Measurements from ENCODE around the gene ALLC.
"Not testable (repeated sequence)": the region's sequence is repeated elsewhere in the genome, so short reads cannot be mapped to it uniquely, and the experiment has no call there.

The ALLC gene

DNA sequence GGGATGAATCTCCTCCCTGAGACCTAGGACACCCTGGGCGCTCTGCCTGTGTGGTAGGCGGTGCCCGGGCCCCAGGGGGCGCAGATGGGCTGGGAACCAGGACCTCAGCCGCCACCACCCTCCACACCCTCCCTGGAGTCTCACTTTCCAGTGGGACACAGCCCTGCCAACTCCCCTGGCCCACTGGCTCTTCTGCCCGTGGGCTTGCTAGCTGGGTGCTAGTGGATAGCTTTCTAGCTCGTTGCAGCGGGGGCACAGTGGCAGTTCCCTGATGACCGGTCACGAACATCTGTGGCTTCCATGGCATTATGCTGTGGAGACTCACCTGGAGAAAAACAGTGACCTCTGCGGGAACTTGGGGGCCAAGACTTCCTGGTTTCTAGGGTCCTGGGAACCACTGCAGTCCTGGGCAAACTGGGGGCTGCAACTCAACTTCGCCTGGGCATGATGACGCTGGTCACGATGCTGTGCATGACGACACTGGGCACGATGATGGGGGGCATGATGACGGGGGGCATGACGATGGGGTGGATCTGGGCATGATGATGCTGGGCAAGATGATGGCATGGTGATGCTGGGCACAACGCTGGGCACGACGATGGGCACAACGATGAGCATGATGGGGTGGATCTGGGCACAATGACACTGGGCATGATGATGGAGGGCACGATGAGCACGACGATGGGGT, 31.0 kb upstream of the ALLC start:
- no peak for DNase-seq

DNA sequence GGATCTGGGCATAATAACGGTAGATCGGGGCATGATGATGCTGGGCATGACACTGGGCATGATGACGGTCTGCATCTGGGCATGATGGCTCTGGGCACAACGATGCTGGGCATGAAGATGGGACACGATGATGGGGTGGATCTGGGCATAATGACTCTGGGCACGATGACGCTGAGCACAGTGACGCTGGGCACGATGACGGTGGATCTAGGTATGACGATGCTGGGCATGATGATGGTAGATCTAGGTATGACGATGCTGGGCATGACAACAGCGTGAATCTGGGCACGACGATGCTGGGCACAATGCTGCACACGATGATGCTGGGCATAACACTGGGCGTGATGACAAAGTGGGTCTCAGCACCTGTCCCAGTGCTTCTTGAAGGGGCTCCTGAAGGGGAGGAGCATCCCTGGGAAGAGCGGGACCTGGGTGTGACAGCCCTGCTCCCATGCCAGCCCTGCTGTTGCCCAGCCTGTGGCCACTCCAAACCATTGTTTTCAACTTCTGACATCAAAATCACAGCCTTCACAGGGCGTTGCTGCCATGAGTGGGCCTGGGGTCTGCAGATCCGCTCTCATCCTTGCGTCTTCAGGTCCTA, 30.4 kb upstream of the ALLC start:
- no peak for DNase-seq

DNA sequence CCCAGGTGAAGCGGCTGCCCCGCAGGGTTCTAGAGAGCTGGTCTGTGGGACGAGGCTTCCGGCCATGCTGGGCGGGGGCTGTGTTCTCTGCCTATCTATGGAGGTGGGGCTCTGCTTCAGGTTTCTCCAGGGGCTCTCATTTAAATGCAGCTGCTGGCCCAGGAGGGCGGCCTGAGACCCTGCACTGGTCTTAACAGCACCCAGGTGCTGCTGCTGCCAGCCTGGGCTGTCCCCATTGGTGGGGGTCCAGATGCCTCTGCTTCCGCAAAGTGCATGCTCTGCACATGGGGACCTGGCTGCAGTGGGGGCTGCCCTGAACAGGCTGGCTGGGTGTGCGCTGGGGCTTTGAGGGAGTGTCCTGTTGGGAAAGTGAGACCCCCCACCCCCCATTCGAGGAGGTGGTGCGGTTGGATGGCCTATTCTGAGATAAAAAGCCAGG, 29.7 kb upstream of the ALLC start:
- DNase-seq, result no peak

DNA sequence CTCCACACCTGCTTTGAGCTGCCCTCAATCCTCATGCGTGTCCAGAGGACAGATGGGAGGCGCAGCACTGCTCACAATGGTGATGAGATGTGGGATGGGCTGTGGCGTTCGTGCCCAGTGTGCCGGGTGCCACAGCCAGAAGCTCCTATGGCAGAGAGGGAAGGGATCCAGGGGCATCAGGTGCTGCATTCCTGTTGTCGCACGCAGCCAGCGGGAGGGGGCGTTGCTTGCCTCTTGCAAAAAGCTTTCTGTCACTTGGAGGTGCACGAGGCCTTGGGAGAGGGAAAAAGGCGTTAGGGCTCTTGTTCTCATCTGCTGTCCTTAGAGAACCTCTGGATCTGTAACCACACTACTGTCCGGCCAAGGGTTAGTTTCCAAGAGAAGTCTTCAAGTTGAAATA, 29.2 kb upstream of the ALLC start:
- no peak for DNase-seq

DNA sequence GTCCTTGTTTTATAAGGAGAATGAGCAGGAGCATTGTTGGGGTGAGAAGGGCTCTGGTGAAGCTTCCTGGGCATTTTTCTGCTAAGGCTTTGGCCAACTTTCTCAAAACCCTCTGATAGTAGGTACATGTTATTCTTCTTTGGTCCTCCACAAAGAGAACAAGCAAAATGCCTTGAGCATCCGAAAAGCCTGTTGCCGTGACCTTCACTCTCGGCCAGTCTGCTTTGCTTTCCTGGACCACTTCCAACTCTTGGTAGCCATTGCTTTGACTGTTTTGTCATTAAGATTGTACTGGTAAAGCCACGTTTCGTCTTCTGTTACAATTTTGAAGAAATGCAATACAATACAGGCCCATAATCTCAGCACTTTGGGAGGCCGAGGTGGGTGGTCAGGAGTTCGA, 27.4 kb upstream of the ALLC start:
- DNase-seq, result no peak

DNA sequence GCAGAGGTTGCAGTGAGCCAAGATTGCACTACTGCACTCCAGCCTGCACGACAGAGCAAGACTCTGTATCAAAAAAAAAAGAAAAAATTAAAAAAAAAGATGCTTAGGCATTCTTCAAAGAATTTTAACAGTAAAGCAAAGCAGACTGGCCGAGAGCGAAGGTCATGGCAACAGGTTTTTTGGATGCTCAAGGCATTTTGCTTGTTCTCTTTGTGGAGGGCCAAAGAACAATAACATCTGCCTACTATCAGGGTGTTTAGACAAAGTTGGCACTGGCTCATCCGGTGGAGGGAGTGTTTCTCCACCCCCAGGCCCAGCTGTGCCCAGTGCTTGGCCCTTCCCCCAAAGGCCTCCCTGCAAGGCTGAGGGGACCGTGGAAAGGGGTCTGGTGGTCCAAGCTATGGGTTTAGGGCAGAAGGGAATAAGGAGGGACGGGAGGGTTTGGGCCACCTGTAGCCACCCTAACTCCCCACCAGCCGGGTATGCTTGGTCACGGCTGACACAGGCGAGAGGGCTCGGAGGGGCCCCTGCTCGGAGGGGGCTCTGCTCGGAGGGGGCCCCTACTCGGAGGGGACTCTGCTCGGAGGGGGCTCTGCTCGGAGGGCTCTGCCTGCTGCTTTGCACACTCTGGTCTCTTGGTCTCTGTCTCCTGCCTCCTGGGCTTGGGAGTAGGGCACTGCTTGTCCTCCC, 26.7 kb upstream of the ALLC start:
- no peak for DNase-seq

DNA sequence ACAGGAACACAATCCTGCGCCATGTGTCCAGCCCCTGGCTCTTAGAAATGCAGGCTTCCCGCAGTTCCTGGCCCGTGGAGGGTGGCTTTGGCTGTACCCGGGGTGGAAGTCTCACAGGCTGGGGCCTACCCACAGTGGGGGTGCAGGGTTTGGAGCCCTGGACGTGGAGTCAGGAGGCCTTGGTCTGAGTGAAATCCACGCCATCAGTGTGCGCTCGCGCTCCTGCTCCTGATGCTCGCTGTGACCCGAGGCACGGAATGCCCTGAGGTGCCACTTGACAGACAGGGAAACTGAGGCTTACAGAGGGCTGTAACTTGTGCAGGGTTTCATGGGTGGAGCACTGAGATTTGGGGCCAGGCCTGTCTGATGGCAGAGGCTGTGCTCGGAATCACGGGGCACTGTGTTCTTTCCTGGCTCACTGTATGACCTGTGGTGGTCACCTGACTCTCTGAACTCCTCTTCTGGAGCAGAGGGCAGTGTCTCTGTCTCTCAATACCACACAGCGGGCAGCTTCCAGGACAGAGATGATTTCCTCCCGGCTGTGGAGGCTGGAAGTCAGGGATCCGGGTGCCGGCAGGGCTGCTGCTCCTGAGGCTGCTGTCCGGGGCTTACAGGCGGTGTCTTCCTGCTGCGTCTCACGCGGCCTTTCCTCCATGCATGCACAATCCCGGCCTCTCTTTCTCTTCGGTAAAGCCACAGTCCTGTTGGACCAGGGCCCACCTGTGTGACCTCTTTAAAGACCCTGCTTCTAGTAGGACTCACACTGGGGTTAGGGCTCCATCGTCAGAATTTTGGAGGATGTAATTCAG, 25.9 kb upstream of the ALLC start:
- no peak for DNase-seq

DNA sequence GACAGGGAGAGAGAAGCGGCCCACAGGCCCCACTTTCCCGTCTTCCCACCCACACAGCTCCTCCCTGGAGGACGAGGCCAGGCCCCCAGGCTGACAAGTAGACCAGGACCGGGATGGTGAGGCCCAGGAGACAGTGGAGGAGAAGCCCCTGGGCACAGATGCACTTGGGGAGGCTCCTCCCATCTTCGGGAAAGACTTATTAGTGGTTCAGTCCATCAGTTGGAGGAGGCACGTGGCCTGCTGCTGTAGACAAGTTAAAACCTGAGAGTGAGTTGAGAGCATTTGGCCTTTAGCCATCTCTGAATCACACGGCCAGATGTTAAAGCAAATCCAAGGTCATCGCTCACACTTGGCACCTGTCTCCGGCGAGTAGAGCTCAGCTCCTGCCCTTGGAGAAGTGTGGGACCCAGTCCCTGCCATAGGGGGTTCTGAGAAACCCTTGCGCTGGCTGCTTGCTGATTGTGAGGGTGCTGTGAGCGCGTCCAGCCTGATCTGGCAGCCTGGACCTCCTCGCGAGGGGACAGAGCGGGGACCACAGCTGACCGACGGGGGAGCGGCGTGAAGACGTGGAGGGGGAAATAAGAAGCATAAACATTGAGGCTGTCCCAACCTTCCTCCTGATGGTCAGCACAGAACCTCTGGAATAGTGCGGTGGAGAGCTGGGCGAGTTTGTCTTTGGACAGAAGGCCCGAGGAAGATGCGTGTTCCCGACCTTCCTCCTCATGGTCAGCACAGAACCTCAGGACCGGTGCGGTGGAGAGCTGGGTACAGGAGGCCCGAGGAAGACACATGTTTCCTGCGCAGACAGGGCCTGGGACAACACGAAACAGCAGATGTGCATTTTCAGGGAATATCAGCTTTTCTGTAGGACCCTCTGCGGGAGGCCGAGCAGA, 24.7 kb upstream of the ALLC start:
- DNase-seq, result no peak

DNA sequence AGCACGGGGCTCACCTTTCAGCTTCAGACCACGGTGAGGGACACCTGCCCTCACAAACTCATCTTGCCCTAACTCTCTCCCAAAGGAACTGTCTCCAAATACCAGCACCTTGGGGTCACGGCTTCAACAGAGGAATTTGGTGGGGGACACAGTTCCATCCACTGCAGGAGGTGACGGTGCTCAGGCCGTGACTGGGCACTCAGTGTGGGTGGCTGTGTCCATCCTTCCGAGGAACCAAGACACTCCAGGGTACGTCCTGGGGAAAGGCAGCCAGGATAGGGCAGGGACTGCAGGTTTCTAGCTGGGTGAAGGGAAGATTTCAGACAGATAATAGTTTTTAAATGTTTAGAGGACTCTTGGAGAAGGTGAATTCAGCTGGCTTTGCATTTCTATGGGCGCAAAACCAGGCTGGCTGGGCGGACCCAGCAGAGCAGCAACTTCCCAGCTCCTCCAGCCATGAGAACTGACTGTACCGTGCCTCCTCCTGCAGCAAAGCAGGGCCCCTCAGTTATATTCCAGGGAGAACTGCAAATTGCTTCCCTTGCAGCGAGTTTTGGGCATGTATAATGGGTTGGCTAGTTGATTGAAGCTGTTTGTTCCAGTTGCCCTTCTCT, 23.9 kb upstream of the ALLC start:
- DNase-seq, result no peak

DNA sequence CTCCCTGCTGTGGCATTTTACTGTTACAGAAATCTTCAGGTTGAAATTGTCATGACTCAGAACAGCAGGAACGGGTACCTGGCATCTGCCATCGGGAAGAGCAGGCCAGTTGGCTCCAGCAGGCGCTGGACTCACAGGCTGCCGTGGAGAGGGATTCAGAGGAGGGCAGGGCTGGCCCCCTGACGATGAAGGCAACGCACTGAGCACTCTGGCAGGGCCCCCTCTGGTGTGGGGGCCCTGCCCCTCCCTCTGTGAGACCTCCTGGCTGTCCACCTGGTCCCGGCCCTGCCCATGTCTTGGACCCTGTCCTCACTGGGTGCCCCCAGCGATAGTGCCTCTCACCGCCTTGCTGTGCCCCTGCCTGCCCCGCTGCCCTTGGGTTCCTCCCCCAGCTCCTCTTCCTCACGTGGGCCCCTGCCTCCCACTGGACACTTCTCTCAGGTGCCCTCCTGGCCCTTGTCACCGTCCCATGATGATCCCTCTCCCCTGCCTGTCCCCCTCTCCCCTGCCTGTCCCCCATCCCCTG, 23.3 kb upstream of the ALLC start:
- no peak for DNase-seq

DNA sequence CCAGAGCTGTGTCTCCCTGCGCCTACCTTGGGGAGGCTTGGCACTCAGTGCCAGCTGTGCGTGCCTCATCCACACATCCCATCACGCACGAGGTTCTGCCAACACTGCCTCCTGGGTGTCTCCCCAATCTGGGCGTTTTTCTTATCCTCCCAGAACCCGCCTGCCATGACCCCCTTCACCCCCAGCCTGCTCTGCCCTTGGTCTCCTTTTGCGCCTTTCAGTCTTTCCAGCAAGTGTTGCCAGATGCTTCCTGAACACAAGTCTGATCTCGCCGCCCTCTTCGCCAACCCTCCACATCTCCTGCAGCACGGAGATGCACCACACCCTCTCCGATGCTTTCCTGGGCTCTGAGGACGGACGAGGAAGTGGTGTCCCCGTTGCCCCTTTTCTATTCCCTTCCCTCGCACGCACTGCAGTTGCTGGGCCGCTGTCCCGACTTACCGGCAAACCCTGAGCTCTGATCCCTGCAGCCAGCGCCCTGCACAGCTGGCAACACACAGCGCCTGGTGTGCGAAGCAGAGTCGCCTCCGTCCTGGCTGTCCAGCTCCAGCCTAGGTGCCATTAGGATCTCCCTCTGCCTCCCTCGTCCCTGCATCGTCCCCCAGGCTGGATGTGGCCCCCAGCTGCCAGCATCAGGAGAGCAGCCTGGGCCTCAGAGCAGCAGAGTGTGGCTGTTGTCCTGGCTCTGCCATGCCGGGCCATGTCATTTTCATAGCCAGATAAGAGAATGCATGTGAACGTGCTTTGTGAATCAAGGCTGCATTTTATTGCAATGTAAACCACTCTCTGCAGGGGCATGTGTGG, 22.6 kb upstream of the ALLC start:
- no peak for DNase-seq

DNA sequence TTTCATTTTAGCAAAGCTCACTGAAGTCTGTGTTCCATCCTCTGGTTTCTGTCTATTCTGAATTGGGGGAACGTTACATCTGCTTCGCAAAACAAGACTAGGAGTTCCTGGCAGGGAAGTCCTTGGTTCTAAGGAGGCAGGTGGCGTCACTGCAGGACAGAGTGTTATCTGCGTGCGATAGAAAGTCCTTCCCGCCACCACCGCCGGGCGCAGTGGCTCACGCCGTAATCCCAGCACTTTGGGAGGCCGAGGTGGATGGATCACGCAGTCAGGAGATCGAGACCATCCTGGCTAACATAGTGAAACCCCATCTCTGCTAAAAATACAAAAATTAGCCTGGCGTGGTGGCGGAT, 22.0 kb upstream of the ALLC start:
- not testable (repeated sequence) for DNase-seq

DNA sequence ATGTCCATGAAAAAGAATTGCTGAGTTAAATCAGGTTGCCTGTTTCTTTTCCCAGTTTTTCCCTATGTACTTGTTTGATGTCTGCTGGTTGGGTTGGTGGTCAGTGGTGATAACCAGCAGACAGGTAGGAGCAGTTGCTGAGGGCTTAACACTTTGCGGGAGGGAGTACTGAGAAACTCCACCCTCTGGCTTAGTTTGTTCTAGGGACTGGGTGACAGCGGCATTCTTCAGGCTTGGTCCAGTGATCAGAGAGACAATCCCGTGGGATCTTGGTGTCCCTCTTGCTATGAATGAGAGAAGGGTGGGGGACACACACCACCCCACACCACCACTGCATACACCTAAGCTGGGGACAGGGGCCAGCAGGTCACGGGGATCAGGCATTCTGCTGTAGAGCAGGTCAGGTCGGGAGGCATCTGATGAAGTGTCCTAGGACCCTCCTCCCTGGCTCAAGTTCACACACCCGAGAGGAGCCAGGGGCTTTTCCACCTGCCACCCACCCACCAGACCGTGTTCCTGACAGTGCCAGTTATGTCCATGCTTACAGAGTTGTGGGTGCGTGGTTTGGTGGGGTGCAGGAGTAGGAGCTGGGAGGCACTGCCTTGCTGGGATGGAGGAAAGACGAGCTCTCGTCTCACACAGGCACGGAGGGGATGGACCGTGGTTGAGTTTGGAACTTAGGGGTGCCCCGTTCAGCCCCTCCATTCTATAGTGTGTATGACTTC, 21.3 kb upstream of the ALLC start:
- DNase-seq, result no peak

DNA sequence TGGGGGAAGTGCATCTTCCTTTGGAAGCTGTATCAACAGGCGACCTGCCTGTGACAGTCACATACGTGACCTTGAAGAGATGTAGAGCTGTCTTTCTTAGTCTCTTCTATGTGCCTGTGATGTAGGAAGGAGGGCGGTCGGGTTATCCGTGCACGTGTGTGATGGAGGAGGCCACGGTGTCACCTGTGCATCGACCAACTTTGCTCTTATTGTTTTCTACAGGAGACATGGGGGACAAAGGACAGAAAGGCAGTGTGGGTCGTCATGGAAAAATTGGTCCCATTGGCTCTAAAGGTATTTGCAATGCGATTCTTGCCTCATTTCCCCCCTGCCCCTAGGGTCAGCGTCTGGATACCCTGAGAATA, 20.7 kb upstream of the ALLC start:
- DNase-seq, result no peak

DNA sequence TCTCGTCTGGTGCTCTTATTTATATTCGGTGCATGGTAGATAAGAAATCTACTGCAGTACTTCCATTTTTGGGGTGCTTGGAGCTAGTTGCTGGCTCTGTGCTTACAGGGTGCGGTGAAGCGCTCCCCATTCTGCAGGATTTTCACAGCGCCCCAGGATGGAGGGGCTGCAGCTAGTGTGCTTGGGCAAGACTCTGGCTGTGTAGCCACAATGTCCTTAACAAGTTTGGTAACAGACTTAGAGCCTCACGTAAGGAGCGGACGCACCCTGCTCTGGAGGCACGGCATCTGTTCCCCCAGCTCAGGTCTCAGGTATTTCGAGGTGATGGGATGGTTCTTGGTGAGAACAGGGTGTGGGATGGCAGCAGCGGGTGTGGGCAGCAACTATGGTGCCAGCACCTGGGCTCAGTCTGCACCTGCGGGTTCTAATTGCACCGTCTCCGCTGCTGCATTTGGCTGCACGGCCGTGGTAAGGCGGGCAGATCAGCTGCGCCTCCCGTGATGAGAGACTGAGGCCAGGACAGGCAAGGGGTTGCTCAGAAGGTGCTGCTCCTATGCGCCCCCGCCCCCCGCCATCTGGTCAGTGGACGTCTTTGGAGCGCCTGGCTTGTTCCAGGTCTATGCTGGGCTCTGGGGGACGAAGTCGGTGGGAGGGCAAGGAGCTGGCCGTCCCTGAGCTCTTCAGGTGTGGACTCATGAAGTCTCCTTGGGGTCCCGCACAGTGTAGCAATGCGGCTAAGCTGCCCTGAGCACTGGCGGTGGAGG, 20.1 kb upstream of the ALLC start:
- no peak for DNase-seq

DNA sequence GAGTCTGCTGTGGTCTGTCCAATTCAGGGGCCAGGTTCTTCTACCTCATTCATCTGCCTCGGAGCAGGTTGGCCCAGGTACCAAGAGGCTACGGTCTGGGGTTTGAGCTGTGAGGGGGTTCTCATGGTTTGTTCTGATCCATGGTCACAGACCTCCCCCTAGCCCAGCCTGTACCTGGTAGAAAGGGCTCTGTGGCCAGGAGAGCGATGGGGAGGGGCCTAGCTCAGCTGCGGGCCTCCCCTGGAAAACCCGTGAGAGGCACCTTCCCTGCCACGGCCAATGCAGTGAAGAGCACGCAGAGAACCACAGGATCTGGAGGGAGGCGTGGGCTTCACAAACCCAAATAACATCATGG, 19.6 kb upstream of the ALLC start:
- no peak for DNase-seq

DNA sequence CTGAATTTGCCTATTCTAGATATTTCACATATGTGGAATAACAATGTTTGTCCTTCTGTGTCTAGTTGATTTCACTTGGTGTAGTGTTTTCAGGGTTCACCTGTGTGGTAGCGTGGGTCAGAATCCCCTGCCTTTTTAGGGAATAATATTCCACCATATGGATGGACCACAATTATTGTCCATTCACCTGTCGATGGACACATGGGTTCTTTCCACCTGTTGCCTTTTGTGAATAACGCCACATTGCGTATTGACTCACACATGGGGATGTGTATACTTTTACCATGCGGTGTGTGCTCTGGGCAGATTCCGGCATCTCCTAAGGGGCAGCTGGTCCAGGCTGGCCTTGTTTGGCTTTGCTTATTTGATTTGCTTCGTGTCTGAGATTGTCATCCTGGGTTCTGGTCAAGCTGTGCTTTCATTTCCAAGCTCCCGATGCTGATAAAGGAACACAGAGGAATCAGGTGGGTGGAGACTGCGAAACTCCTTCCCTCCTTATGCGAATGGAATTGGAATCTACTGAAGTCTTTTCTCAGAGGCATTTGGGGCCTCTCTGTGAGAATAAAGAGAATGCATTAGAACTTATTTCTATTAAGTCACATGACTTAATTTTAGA, 18.9 kb upstream of the ALLC start:
- no peak for DNase-seq

DNA sequence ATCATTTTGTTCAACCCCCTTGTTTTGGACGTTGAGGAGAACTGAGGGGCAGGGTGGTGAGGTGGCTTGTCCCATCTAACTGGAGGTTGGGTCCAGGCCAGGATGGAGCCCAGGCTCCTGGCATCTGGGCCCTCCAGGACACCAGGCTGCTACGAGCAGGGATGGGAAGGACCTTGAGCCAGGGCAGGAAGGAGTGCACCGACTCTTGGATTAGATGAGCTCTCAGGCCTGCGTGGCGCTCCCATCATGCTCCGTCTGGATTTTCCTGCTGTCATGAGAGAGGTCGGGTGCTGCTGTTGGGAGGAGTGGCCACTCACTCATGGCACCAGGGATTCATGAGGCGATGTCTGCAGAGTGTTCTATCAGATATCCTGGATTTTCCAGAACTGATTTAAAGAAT, 18.3 kb upstream of the ALLC start:
- DNase-seq, result no peak

DNA sequence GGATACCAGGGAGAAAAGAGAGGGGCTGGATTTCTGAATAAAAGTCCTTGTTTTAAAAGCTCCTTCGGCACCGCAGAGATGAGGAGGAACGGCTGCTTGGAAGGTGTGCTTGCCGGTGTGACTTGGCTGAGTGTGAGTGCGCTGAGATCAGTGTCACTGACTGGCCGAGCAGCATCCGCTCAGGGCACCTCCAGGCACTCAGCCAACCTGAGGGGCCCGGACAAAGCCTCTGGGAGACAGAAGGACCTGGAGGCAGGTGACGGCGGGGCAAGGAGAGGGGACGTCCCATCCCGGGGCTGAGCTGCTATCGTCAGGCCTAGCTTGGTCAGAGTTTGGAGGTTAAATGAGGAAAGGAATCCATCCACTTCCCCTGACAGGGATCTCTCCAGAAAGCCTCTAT, 16.8 kb upstream of the ALLC start:
- DNase-seq, result no peak

All from T-helper 9 cell (primary cell).